CD4-positive, alpha-beta T cell (primary cell): ENCODE results near the gene INVS. TPM values are rescaled to one million over a fixed set of nuclear protein-coding genes. Genes with fewer than 3 reads are reported as not detected.

Experiments used
- ATAC-seq: fragments of 200-7000 bp; cut with Tn5 transposase; one replicate; pipeline ENCODE4 v1.10.0; 2022; ENCODE audit warnings: mild to moderate bottlenecking; ENCODE audit not compliant: poor library complexity
- CTCF ChIA-PET: fragments of 350-600 bp; sonication (Branson Sonifier 250); formaldehyde crosslinking; loops from one replicate; lab custom pipeline; 2021; ENCODE audit warnings: antibody characterized with exemption, inconsistent platforms; lab: Charles Lee
- POLR2A ChIA-PET: fragments of 350-600 bp; sonication (Branson Sonifier 250); formaldehyde crosslinking; loops from one replicate; lab custom pipeline; 2021; ENCODE audit warnings: antibody characterized with exemption, inconsistent platforms; lab: Charles Lee
- DNase-seq, 14 experiments: peaks; one replicate each; pipeline ENCODE4 v3.0.0-alpha.2; 2013 to 2020; ENCODE audit warnings: mixed read lengths in 2 of 14
- H3K27ac ChIP-seq, 2 donors: one replicate each; pipeline versions ENCODE4 v1.5.1 to v1.7.0; 2013; ENCODE audit warnings: low read length in 2 of 2, low read depth in 1 of 2, mild to moderate bottlenecking in 1 of 2
- H3K27me3 ChIP-seq, 2 experiments: 1 replicate in 1 of 2; 2 replicates in 1 of 2; pipeline versions ENCODE4 v1.6.1 to v1.7.0; 2013; ENCODE audit warnings: low read length in 2 of 2, control low read depth in 1 of 2, mild to moderate bottlenecking in 1 of 2, moderate library complexity in 1 of 2; ENCODE audit not compliant: insufficient read depth in 2 of 2, control insufficient read depth in 1 of 2
- H3K36me3 ChIP-seq: one replicate; pipeline ENCODE4 v1.6.1; 2013; ENCODE audit warnings: low read length, control low read depth; ENCODE audit not compliant: insufficient read depth
- H3K4me1 ChIP-seq: one replicate; pipeline ENCODE4 v1.6.1; 2013; ENCODE audit warnings: low read length, control low read depth; ENCODE audit not compliant: insufficient read depth
- H3K4me3 ChIP-seq: one replicate; pipeline ENCODE4 v1.5.1; 2013; ENCODE audit warnings: mild to moderate bottlenecking, low read length, moderate library complexity
- H3K9me3 ChIP-seq, 2 experiments: 1 replicate in 1 of 2; 2 replicates in 1 of 2; pipeline versions ENCODE4 v1.6.1 to v1.7.0; 2013; ENCODE audit warnings: low read length in 2 of 2, mild to moderate bottlenecking in 2 of 2, control low read depth in 1 of 2, moderate library complexity in 1 of 2; ENCODE audit not compliant: control insufficient read depth in 1 of 2, insufficient read depth in 1 of 2
- H3K27ac Mint-ChIP-seq: one replicate; pipeline ENCODE4 v1.8.0; 2020; ENCODE audit warnings: mixed read lengths
- H3K27me3 Mint-ChIP-seq: one replicate; pipeline ENCODE4 v1.8.0; 2021; ENCODE audit warnings: mixed read lengths
- H3K36me3 Mint-ChIP-seq: one replicate; pipeline ENCODE4 v1.8.0; 2021; ENCODE audit warnings: low read depth, mixed read lengths
- H3K4me1 Mint-ChIP-seq: one replicate; pipeline ENCODE4 v1.8.0; 2021; ENCODE audit warnings: low read depth, mixed read lengths
- H3K4me3 Mint-ChIP-seq: one replicate; pipeline ENCODE4 v1.8.0; 2020; ENCODE audit warnings: mild to moderate bottlenecking, mixed read lengths
- H3K9me3 Mint-ChIP-seq: one replicate; pipeline ENCODE4 v1.8.0; 2020; ENCODE audit warnings: mixed read lengths
- CTCF ChIP-seq: fragments of 200-600 bp; IDR thresholded peaks from one replicate; pipeline ENCODE4 v1.8.0; 2022; ENCODE audit warnings: antibody characterized with exemption, mild to moderate bottlenecking
- intact Hi-C, 2 experiments: fragments of 100-400 bp; cut with DNase I in 1 of 2; cut with micrococcal nuclease in 1 of 2; formaldehyde crosslinking; loops; one replicate each; pipeline versions ENCODE4 v1.15.1 to v1.9.0; 2023 to 2025; cut with DNase I, micrococcal nuclease
- total RNA-seq, 174 experiments: library from RNA in 2 of 174; stranded (reverse) in 2 of 174; gene quantifications; one replicate each; pipeline ENCODE4 v1.2.3 and lab custom pipeline; 2021 to 2026

Gene INVS
- total RNA-seq, 2 experiments from 2014 or later: 13.6 to 14.3 TPM

GRCh38 chr9:100206899-100207298 is 107.9 kb downstream of the INVS start:
- Histone ChIP-seq H3K27me3 (no peaks in the 10 kb centered on the region), H3K4me1 (no peaks in the 10 kb centered on the region), H3K4me3 (no peak overlapping the region), H3K9me3 (no peaks in the 10 kb centered on the region), H3K36me3 (no peaks in the 10 kb centered on the region), H3K27ac (no peak overlapping the region)
- CTCF ChIA-PET: interaction anchor here (1.7 kb wide), 1 partner anchor 9 kb away, joined by 3 read pairs; no protein-coding TSS in a partner anchor
- H3K27me3 Mint-ChIP-seq: no peaks in the 10 kb centered on the region
- no peaks in the 10 kb centered on the region for H3K9me3 Mint-ChIP-seq
- intact Hi-C loops: no loop called here
- ATAC-seq: no peak
- DNase-seq: no peak
- peaks cover 6% of the 10 kb centered on the region for H3K4me1 Mint-ChIP-seq
- no peak overlapping the region for H3K27ac Mint-ChIP-seq
- no peaks in the 10 kb centered on the region for H3K36me3 Mint-ChIP-seq
- POLR2A ChIA-PET: no interaction called here
- TF ChIP-seq CTCF: no peak
- H3K4me3 Mint-ChIP-seq: no peak overlapping the region

- no peak for TF ChIP-seq CTCF
- H3K36me3 ChIP-seq: no peaks in the 10 kb centered on the region
- H3K9me3 Mint-ChIP-seq: no peaks in the 10 kb centered on the region
- no peaks in the 10 kb centered on the region for H3K4me1 ChIP-seq
- H3K4me3 ChIP-seq: no peak overlapping the region
- ChIA-PET CTCF (no interaction called here), POLR2A (no interaction called here)
- no peak overlapping the region for H3K27ac Mint-ChIP-seq
- peaks cover 4% of the 10 kb centered on the region for H3K36me3 Mint-ChIP-seq
- peaks cover 6% of the 10 kb centered on the region for H3K4me1 Mint-ChIP-seq
- H3K27me3 Mint-ChIP-seq: no peaks in the 10 kb centered on the region
- intact Hi-C loops: no loop called here
- H3K9me3 ChIP-seq: no peaks in the 10 kb centered on the region
- H3K27me3 ChIP-seq: no peaks in the 10 kb centered on the region
- H3K27ac ChIP-seq: no peak overlapping the region
- no peak overlapping the region for H3K4me3 Mint-ChIP-seq
- DNase-seq (no peak), ATAC-seq (no peak)
Observed at GRCh38 chr9:100208673-100209072, 109.6 kb downstream of the INVS start.

GRCh38 chr9:100211476-100211875 is 112.4 kb downstream of the INVS start:
- intact Hi-C loops: no loop called here
- Mint-ChIP-seq H3K27ac (no peak overlapping the region), H3K36me3 (peaks cover 21% of the 10 kb centered on the region), H3K4me1 (peaks cover 6% of the 10 kb centered on the region), H3K27me3 (no peaks in the 10 kb centered on the region), H3K9me3 (no peaks in the 10 kb centered on the region), H3K4me3 (no peak overlapping the region)
- ATAC-seq: no peak
- ChIA-PET POLR2A (no interaction called here), CTCF (no interaction called here)
- H3K9me3 ChIP-seq: no peaks in the 10 kb centered on the region
- H3K27me3 ChIP-seq: no peaks in the 10 kb centered on the region
- no peak overlapping the region for H3K4me3 ChIP-seq
- no peaks in the 10 kb centered on the region for H3K4me1 ChIP-seq
- DNase-seq: no peak
- no peak for TF ChIP-seq CTCF
- H3K36me3 ChIP-seq: peaks cover 6% of the 10 kb centered on the region
- no peak overlapping the region for H3K27ac ChIP-seq
